Measurements from ENCODE around the gene SPON1. TPM values are rescaled to one million over a fixed set of nuclear protein-coding genes. Genes with fewer than 3 reads are reported as not detected.

The SPON1 gene
- total and polyA plus RNA-seq, 11 donors: 1.6 to 20.0 (median 6.8) TPM

DNA sequence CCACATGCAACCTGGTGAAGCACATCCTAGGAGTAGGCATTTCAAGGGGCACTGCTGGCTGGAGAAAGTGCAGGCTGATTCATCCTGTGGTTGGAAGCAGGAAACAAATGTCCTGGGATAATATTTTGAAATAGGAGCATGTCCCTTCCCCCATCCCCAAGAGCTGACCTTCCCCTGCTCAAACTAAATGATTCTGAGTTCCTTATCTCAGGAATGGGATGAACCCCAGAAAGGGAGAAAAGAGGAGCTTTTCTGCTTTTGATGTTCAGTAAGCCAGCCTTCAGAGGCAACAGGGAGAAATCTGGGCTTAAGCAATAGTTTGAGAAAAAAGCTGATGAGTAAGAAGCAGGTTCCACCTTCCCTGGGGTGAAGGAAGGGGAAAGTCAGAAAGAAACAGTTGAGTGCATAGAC, 19.5 kb upstream of the SPON1 start:
- TF ChIP-seq POLR2A (IDR thresholded peaks at IDR 0.05): no peak
- TF ChIP-seq, protein P1, sequence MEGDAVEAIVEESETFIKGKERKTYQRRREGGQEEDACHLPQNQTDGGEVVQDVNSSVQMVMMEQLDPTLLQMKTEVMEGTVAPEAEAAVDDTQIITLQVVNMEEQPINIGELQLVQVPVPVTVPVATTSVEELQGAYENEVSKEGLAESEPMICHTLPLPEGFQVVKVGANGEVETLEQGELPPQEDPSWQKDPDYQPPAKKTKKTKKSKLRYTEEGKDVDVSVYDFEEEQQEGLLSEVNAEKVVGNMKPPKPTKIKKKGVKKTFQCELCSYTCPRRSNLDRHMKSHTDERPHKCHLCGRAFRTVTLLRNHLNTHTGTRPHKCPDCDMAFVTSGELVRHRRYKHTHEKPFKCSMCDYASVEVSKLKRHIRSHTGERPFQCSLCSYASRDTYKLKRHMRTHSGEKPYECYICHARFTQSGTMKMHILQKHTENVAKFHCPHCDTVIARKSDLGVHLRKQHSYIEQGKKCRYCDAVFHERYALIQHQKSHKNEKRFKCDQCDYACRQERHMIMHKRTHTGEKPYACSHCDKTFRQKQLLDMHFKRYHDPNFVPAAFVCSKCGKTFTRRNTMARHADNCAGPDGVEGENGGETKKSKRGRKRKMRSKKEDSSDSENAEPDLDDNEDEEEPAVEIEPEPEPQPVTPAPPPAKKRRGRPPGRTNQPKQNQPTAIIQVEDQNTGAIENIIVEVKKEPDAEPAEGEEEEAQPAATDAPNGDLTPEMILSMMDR (IDR thresholded peaks at IDR 0.05): no peak
- intact Hi-C loops (cut with DNase I): no loop called here
- no peak for DNase-seq

DNA sequence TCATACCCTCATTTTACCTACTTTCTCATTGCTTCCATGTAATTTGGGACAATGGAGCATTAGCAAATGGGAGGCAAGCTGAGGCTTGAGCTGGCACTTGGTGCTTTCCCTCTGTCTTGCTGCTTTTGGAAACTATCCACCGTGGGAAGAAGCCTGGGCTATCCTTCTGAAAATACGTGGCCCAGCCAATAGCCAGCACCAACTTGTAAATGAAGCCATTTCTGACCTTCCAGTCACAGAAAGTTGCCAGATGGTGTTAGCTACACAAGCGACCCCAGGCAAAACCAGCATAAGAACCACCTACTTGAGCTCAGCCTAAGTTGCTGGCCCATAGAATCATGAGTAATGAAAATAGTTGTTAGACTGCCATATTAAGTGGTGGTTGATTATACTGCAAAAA, 18.5 kb upstream of the SPON1 start:
- Histone ChIP-seq H3K36me3 (no peaks in the 10 kb centered on the region), H3K27me3 (peaks cover 0 to 7% (median 0%) of the 10 kb centered on the region in 9 donors), H3K27ac (no peak overlapping the region), H3K4me3 (no peak overlapping the region), H3K4me1 (peaks cover 0 to 3% (median 0%) of the 10 kb centered on the region in 12 donors), H3K9me3 (no peaks in the 10 kb centered on the region)
- WGBS, 4 donors: 81 to 91% (median 85%) methylated on average over 3 of the region's 3 CpGs
- ATAC-seq (no peak), DNase-seq (no peak)
- TF ChIP-seq, protein P1 (IDR thresholded peaks at IDR 0.05): no peak
- TF ChIP-seq POLR2A (IDR thresholded peaks at IDR 0.05): no peak
- intact Hi-C loops (cut with DNase I): no loop called here

More for the DNA sequence above, 19.5 kb upstream of the SPON1 start:
- H3K4me3 ChIP-seq: no peak overlapping the region
- ATAC-seq: no peak
- no peaks in the 10 kb centered on the region for H3K9me3 ChIP-seq
- no peak overlapping the region for H3K27ac ChIP-seq
- H3K4me1 ChIP-seq: peaks cover 0 to 3% (median 0%) of the 10 kb centered on the region in 12 donors
- H3K36me3 ChIP-seq: no peaks in the 10 kb centered on the region
- peaks cover 0 to 5% (median 0%) of the 10 kb centered on the region in 9 donors for H3K27me3 ChIP-seq

DNA sequence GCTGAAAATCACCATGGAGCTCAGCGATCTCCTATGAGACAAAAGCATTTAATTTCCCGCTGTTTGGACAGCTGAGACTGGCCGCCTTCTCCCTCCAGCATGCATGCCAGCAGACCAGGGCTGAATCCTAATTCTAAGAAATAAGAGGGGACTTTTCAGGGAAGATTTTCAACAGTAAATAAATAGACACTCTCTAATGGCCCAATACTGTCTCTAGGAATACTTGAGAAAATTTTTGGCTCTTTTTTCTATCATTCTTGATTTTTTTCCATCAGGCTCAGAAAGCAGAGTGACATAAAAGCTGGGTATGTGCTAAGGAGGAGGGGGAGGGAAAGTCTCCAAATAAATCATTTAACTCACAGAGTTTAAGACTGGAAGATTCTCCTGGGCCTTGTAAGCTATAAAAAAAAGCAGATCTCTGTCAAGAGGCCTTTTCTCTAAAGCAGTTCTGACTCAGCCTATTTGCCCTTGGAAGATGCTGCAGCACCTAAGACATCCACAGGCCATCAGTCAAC, 17.6 kb upstream of the SPON1 start:
- 65 to 82% (median 76%) methylated on average over 3 of the region's 3 CpGs for WGBS, 4 donors
- no peak overlapping the region for H3K4me3 ChIP-seq
- no peak overlapping the region for H3K27ac ChIP-seq
- H3K27me3 ChIP-seq: peaks cover 0 to 10% (median 0%) of the 10 kb centered on the region in 9 donors
- H3K4me1 ChIP-seq: no peaks in the 10 kb centered on the region
- H3K9me3 ChIP-seq: no peaks in the 10 kb centered on the region
- ATAC-seq (no peak), DNase-seq (no peak)
- H3K36me3 ChIP-seq: no peaks in the 10 kb centered on the region
- intact Hi-C loops (cut with DNase I): no loop called here
- no peak for TF ChIP-seq POLR2A (IDR thresholded peaks at IDR 0.05)
- TF ChIP-seq, protein P1 (IDR thresholded peaks at IDR 0.05): no peak

DNA sequence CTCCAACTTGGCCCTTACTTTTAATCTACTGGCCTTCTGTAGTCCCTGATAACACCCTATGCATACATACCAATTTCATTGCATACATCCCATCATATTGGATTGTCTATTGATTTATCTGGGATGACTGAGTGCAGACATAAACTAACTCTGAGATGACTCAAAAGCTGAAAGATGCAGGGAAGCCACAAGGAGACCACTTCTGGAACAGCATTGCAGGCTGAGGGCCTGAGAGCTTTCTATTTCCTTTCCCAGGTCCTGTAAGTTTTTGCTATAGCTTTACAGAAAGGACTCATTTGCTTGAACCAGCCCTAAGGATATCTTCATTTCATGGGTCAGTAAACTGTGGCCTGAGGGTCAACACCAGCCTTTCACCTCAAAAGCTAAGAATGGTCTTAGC, 15.1 kb upstream of the SPON1 start:
- ATAC-seq: no peak
- H3K36me3 ChIP-seq: no peaks in the 10 kb centered on the region
- H3K4me3 ChIP-seq: no peak overlapping the region
- H3K4me1 ChIP-seq: no peaks in the 10 kb centered on the region
- no peaks in the 10 kb centered on the region for H3K9me3 ChIP-seq
- H3K27ac ChIP-seq: no peak overlapping the region
- no peak for TF ChIP-seq POLR2A (IDR thresholded peaks at IDR 0.05)
- TF ChIP-seq, protein P1 (IDR thresholded peaks at IDR 0.05): no peak
- intact Hi-C loops (cut with DNase I): no loop called here
- H3K27me3 ChIP-seq: peaks cover 0 to 19% (median 0%) of the 10 kb centered on the region in 9 donors
- DNase-seq: no peak

All from heart left ventricle (tissue), 16 donors.